Keratinocyte (primary cell): ENCODE measurements around the gene KLK4. TPM values are rescaled to one million over a fixed set of nuclear protein-coding genes. Genes with fewer than 3 reads are reported as not detected.

Source experiments
- DNase-seq: peaks from one replicate; pipeline ENCODE4 v3.0.0-alpha.2; 2011; ENCODE audit warnings: low read depth, missing footprints, low spot score
- FAIRE-seq: peaks from 2 replicates; lab custom pipeline; 2011; peaks lifted over from hg19 to GRCh38; lab: Jason Lieb, UNC
- H2AFZ ChIP-seq: 2 replicates; pipeline ENCODE4 v1.6.0; 2012; ENCODE audit warnings: low read length, control low read depth, inconsistent platforms; ENCODE audit not compliant: control insufficient read depth
- H3K27ac ChIP-seq: 2 replicates; pipeline ENCODE4 v1.5.1; 2011; ENCODE audit warnings: low read length; ENCODE audit not compliant: control insufficient read depth, insufficient read depth
- H3K27me3 ChIP-seq: 3 replicates; pipeline ENCODE4 v1.6.0; 2011; ENCODE audit warnings: low read length; ENCODE audit not compliant: control insufficient read depth, insufficient read depth; ENCODE audit errors: extremely low read depth
- H3K36me3 ChIP-seq, 2 experiments: 2 replicates in 1 of 2; 3 replicates in 1 of 2; pipeline ENCODE4 v1.5.1; 2011; ENCODE audit warnings: low read length in 2 of 2, mild to moderate bottlenecking in 1 of 2; ENCODE audit not compliant: control insufficient read depth in 2 of 2, insufficient read depth in 2 of 2; ENCODE audit errors: extremely low read depth in 1 of 2
- H3K4me1 ChIP-seq: 3 replicates; pipeline ENCODE4 v1.5.1; 2011; ENCODE audit warnings: low read length; ENCODE audit not compliant: control insufficient read depth, insufficient read depth; ENCODE audit errors: extremely low read depth
- H3K4me2 ChIP-seq: 3 replicates; pipeline ENCODE4 v1.6.0; 2011; ENCODE audit warnings: low read depth, low read length; ENCODE audit not compliant: control insufficient read depth, insufficient read depth; ENCODE audit errors: extremely low read depth
- H3K4me3 ChIP-seq, 3 experiments: fragments of 200-600 bp in 1 of 3; sonication (generic) in 1 of 3; 2 replicates in 2 of 3; 3 replicates in 1 of 3; pipeline ENCODE4 v1.5.1; 2011 to 2016; ENCODE audit warnings: low read length in 3 of 3, mild to moderate bottlenecking in 3 of 3, control low read depth in 2 of 3, inconsistent platforms in 1 of 3, low read depth in 1 of 3, mixed read lengths in 1 of 3, mixed run types in 1 of 3, moderate library complexity in 1 of 3; ENCODE audit not compliant: control insufficient read depth in 2 of 3, insufficient read depth in 2 of 3; ENCODE audit errors: extremely low read depth in 1 of 3
- H3K79me2 ChIP-seq: 2 replicates; pipeline ENCODE4 v1.6.0; 2012; ENCODE audit warnings: low read length; ENCODE audit not compliant: control insufficient read depth, insufficient read depth
- H3K9ac ChIP-seq: 3 replicates; pipeline ENCODE4 v1.6.0; 2011; ENCODE audit warnings: low read length; ENCODE audit not compliant: control insufficient read depth, insufficient read depth; ENCODE audit errors: extremely low read depth
- H3K9me1 ChIP-seq: 3 replicates; pipeline ENCODE4 v1.6.0; 2011; ENCODE audit warnings: low read length; ENCODE audit not compliant: control insufficient read depth, insufficient read depth; ENCODE audit errors: extremely low read depth
- H3K9me3 ChIP-seq: 2 replicates; pipeline ENCODE4 v1.5.1; 2012; ENCODE audit warnings: low read depth, low read length; ENCODE audit not compliant: control insufficient read depth
- H4K20me1 ChIP-seq: 3 replicates; pipeline ENCODE4 v1.6.0; 2011; ENCODE audit warnings: low read length; ENCODE audit not compliant: control insufficient read depth, insufficient read depth; ENCODE audit errors: extremely low read depth
- CTCF ChIP-seq, 3 experiments: IDR thresholded peaks in 1 of 3; conservative IDR thresholded peaks in 1 of 3; optimal IDR thresholded peaks in 1 of 3; 2 replicates in 2 of 3; 3 replicates in 1 of 3; pipeline versions ENCODE3 to v1.5.1; 2011; ENCODE audit warnings: low read length in 3 of 3, mild to moderate bottlenecking in 3 of 3, moderate library complexity in 2 of 3, control low read depth in 1 of 3, inconsistent platforms in 1 of 3; ENCODE audit not compliant: insufficient read depth in 2 of 3; ENCODE audit errors: extremely low read depth in 1 of 3
- EZH2 ChIP-seq: IDR thresholded peaks from one replicate; pipeline ENCODE4 v1.6.1; 2012; ENCODE audit warnings: inconsistent platforms, mild to moderate bottlenecking, low read length, moderate library complexity
- dilution Hi-C: fragments of 300-500 bp; cut with MboI; formaldehyde crosslinking; loops from one replicate; pipeline ENCODE4 v1.7.0; 2020; ENCODE audit warnings: low sequenced_read_pairs; ENCODE audit not compliant: extremely low pct_ligation_motif_present
- polyA plus RNA-seq, 5 experiments: library from polyadenylated mRNA; depleted of rRNA in 3 of 5; stranded (reverse) in 3 of 5; stranded (forward) in 1 of 5; unstranded in 1 of 5; fragments of >200 nt; gene quantifications; 1 replicate in 1 of 5; 2 replicates in 3 of 5; 3 replicates in 1 of 5; pipeline versions ENCODE4 v1.2.1 to v1.2.3, GENCODE V29; 2011 to 2012; ENCODE audit warnings: missing spikeins in 2 of 5, low read depth in 1 of 5, low replicate concordance in 1 of 5

The KLK4 gene
- polyA plus RNA-seq, 1 donor (not counting 4 experiments of a cell fraction or from before 2014, with no cell fraction given), result not detected

GRCh38 chr19:50957587-50957986 is 46.4 kb upstream of the KLK4 start:
- DNase-seq (no peak), FAIRE-seq (no peak)
- Histone ChIP-seq H3K4me2 (no peak overlapping the region), H3K4me1 (peaks cover 9% of the 10 kb centered on the region), H3K27me3 (peaks cover 4% of the 10 kb centered on the region), H3K4me3 (no peak overlapping the region), H3K79me2 (peaks cover 2% of the 10 kb centered on the region), H3K9me3 (peaks cover 3% of the 10 kb centered on the region), H4K20me1 (no peaks in the 10 kb centered on the region), H3K9me1 (no peaks in the 10 kb centered on the region), H3K9ac (no peak overlapping the region), H2AFZ (no peak overlapping the region), H3K27ac (no peak overlapping the region), H3K36me3 (no peaks in the 10 kb centered on the region)
- TF ChIP-seq CTCF (optimal IDR thresholded peaks at IDR 0.05 in 1 of 3, IDR thresholded peaks at IDR 0.05 in 1 of 3, conservative IDR thresholded peaks at IDR 0.05 in 1 of 3; ENCODE audit: extremely low read depth in 1 of 3, insufficient read depth in 2 of 3, low read length in 3 of 3), result no peak
- TF ChIP-seq EZH2, result no peak
- dilution Hi-C loops, result no loop called here

- Histone ChIP-seq H2AFZ (peak within 1 kb of the TSS; percentile 70), H3K79me2 (peaks cover 14% of the 10 kb centered on the region), H3K36me3 (peaks cover 6 to 9% of the 10 kb centered on the region in 2 experiments), H4K20me1 (no peaks in the 10 kb centered on the region), H3K4me3 (peak within 1 kb of the TSS; percentile 59 to 72 (median 67)), H3K27ac (peak within 1 kb of the TSS; percentile 55), H3K9me1 (no peaks in the 10 kb centered on the region), H3K4me1 (peaks cover 19% of the 10 kb centered on the region), H3K9ac (peak within 1 kb of the TSS; percentile 78), H3K4me2 (peak within 1 kb of the TSS; percentile 94), H3K27me3 (no peaks in the 10 kb centered on the region), H3K9me3 (no peaks in the 10 kb centered on the region)
- FAIRE-seq (peak; percentile 43), DNase-seq (no peak)
- dilution Hi-C loops, result no loop called here
- TF ChIP-seq CTCF (optimal IDR thresholded peaks at IDR 0.05 in 1 of 3, IDR thresholded peaks at IDR 0.05 in 1 of 3, conservative IDR thresholded peaks at IDR 0.05 in 1 of 3; ENCODE audit: extremely low read depth in 1 of 3, insufficient read depth in 2 of 3, low read length in 3 of 3), result peak in 2 of 3 experiments; percentile 3 to 7
- no peak for TF ChIP-seq EZH2
These were observed 41.7 kb upstream of the KLK4 start, which contains the start of gene KLK5 for GRCh38 chr19:50952910-50953309. KLK5 (minus strand) TSS chr19:50953038; CDS start chr19:50952657, 381 bp downstream.
